Lung (tissue), 12 donors: ENCODE data around the gene EDN2. TPM values are rescaled to one million over a fixed set of nuclear protein-coding genes. Genes with fewer than 3 reads are reported as not detected.

ENCODE experiments used
- ATAC-seq: fragments of 200-7000 bp; cut with Tn5 transposase; one replicate; pipeline ENCODE4 v1.9.1; 2020; ENCODE audit warnings: moderate number of reproducible peaks; ENCODE audit not compliant: insufficient read depth, low FRiP score
- DNase-seq, 3 donors: peaks; one replicate each; pipeline ENCODE4 v3.0.0-alpha.2; 2013 to 2017
- H3K27ac ChIP-seq, 2 donors: one replicate each; pipeline ENCODE4 v1.5.1; 2013; ENCODE audit warnings: mild to moderate bottlenecking in 2 of 2, moderate library complexity in 2 of 2, control low read depth in 1 of 2, inconsistent platforms in 1 of 2, low read depth in 1 of 2, low read length in 1 of 2
- H3K27me3 ChIP-seq, 3 donors: one replicate each; pipeline ENCODE4 v1.5.1; 2013; ENCODE audit warnings: low read length in 2 of 3; ENCODE audit not compliant: control insufficient read depth in 3 of 3, insufficient read depth in 3 of 3
- H3K36me3 ChIP-seq, 4 donors: one replicate each; pipeline ENCODE4 v1.5.1; 2013; ENCODE audit warnings: low read length in 4 of 4, mild to moderate bottlenecking in 1 of 4, moderate library complexity in 1 of 4; ENCODE audit not compliant: control insufficient read depth in 4 of 4, insufficient read depth in 4 of 4
- H3K4me1 ChIP-seq, 5 donors: one replicate each; pipeline ENCODE4 v1.5.1; 2013; ENCODE audit warnings: low read length in 5 of 5, mild to moderate bottlenecking in 2 of 5, moderate library complexity in 1 of 5; ENCODE audit not compliant: control insufficient read depth in 5 of 5, insufficient read depth in 5 of 5
- H3K4me3 ChIP-seq: one replicate; pipeline ENCODE4 v1.5.1; 2013; ENCODE audit warnings: mild to moderate bottlenecking, control low read depth, moderate library complexity
- H3K9ac ChIP-seq, 2 donors: one replicate each; pipeline ENCODE4 v1.5.1; 2013; ENCODE audit warnings: low read length in 2 of 2, control low read depth in 1 of 2; ENCODE audit not compliant: insufficient read depth in 1 of 2
- H3K9me3 ChIP-seq, 4 donors: one replicate each; pipeline ENCODE4 v1.5.1; 2013; ENCODE audit warnings: low read length in 3 of 4, mild to moderate bottlenecking in 1 of 4, moderate library complexity in 1 of 4; ENCODE audit not compliant: control insufficient read depth in 4 of 4, insufficient read depth in 3 of 4
- CTCF ChIP-seq: IDR thresholded peaks from 2 replicates; pipeline ENCODE4 v1.5.1; 2012; ENCODE audit warnings: mild to moderate bottlenecking; ENCODE audit errors: control extremely low read depth, extremely low read depth
- WGBS, 2 donors: extraction: QIAGEN DNeasy Blood & Tissue Kit; methylation state at CpG; one replicate each; pipeline ENCODE4 v1.1.7; 2013; 5-methylcytosine and 5-hydroxymethylcytosine counted together
- polyA plus RNA-seq, 2 donors: library from polyadenylated mRNA; stranded (reverse); fragments of 200-250 nt; gene quantifications; one replicate each; pipeline ENCODE4 v1.2.1, GENCODE V29; 2013
- total RNA-seq, 2 donors: library from RNA; depleted of rRNA in 1 of 2; stranded (reverse); fragments of >200 nt in 1 of 2; gene quantifications; one replicate each; pipeline ENCODE4 v1.2.1, GENCODE V29; 2014 to 2021
- donor health status: control.
- donor health status: control.
- donor health status: Bipolar disorder and iron deficiency.
- donor health status: healthy.
- donor health status: DM: yes; HTN: yes; CAD: no.

Gene EDN2
- total and polyA plus RNA-seq, 4 donors = 0.85 to 15.2 (median 2.4) TPM

- TF ChIP-seq CTCF = no peak
- Histone ChIP-seq H3K4me3 (no peak overlapping the region), H3K27ac (no peak overlapping the region), H3K27me3 (no peaks in the 10 kb centered on the region), H3K9ac (no peak overlapping the region), H3K9me3 (no peaks in the 10 kb centered on the region), H3K4me1 (peaks cover 0 to 14% (median 0%) of the 10 kb centered on the region in 5 donors), H3K36me3 (peaks cover 0 to 9% (median 1%) of the 10 kb centered on the region in 4 donors)
- DNase-seq = no peak
- ATAC-seq = no peak
- 66 to 73% methylated on average over 9 of the region's 9 CpGs for WGBS, 2 donors
These were observed 24.8 kb upstream of the EDN2 start for GRCh38 chr1:41509270-41509671.

- ATAC-seq (no peak), DNase-seq (no peak)
- no peak overlapping the region for H3K4me3 ChIP-seq
- H3K36me3 ChIP-seq = peaks cover 0 to 8% (median 1%) of the 10 kb centered on the region in 4 donors
- WGBS, 2 donors = 74 to 92% methylated on average over 2 of the region's 2 CpGs
- H3K4me1 ChIP-seq = peaks cover 0 to 14% (median 0%) of the 10 kb centered on the region in 5 donors
- H3K27me3 ChIP-seq = no peaks in the 10 kb centered on the region
- no peak for TF ChIP-seq CTCF
- H3K27ac ChIP-seq = no peak overlapping the region
- no peaks in the 10 kb centered on the region for H3K9me3 ChIP-seq
- H3K9ac ChIP-seq = no peak overlapping the region
These were observed 23.8 kb upstream of the EDN2 start for GRCh38 chr1:41508290-41508689.

- Histone ChIP-seq H3K9me3 (no peaks in the 10 kb centered on the region), H3K9ac (no peak overlapping the region), H3K27ac (no peak overlapping the region), H3K4me1 (peaks cover 0 to 14% (median 3%) of the 10 kb centered on the region in 5 donors), H3K36me3 (peaks cover 0 to 6% (median 1%) of the 10 kb centered on the region in 4 donors), H3K4me3 (no peak overlapping the region), H3K27me3 (no peaks in the 10 kb centered on the region)
- WGBS, 2 donors = 94 to 96% methylated on average over 6 of the region's 6 CpGs
- ATAC-seq = no peak
- no peak for TF ChIP-seq CTCF
- DNase-seq = no peak
These were observed 23.4 kb upstream of the EDN2 start for GRCh38 chr1:41507836-41508235.

GRCh38 chr1:41507110-41507720, 22.7 kb upstream of the EDN2 start:
- no peak overlapping the region for H3K27ac ChIP-seq
- H3K36me3 ChIP-seq = peaks cover 0 to 6% (median 1%) of the 10 kb centered on the region in 4 donors
- H3K27me3 ChIP-seq = no peaks in the 10 kb centered on the region
- ATAC-seq = no peak
- H3K9ac ChIP-seq = no peak overlapping the region
- peaks cover 0 to 14% (median 9%) of the 10 kb centered on the region in 5 donors for H3K4me1 ChIP-seq
- DNase-seq = peak in 1 of 3 donors; percentile 35
- WGBS, 2 donors = 78 to 87% methylated on average over 13 of the region's 13 CpGs
- H3K4me3 ChIP-seq = no peak overlapping the region
- H3K9me3 ChIP-seq = no peaks in the 10 kb centered on the region
- no peak for TF ChIP-seq CTCF
